GM12878 (cell line): Measurements from ENCODE around the gene TNK2. TPM values are rescaled to one million over a fixed set of nuclear protein-coding genes. Genes with fewer than 3 reads are reported as not detected.

Source experiments
- ATAC-seq: fragments of 200-7000 bp; cut with Tn5 transposase; 3 replicates; pipeline ENCODE4 v1.9.1; 2020; ENCODE audit warnings: mild to moderate bottlenecking, moderate library complexity
- BruUV-seq: library from RNA; stranded (reverse); fragments of 400-500 nt; replicated peaks from 2 replicates; lab custom pipeline; 2021; lab: Mats Ljungman, UMichigan
- CTCF ChIA-PET: fragments of 300-600 bp; sonication (Branson Sonifier 250); formaldehyde crosslinking; extraction: SDS; loops from one replicate; lab custom pipeline; 2021; ENCODE audit warnings: inconsistent platforms; lab: Yijun Ruan, JAX
- POLR2A ChIA-PET: fragments of 350-600 bp; formaldehyde crosslinking; extraction: SDS; loops from one replicate; lab custom pipeline; 2021; ENCODE audit warnings: inconsistent platforms; lab: Charles Lee
- RAD21 ChIA-PET: fragments of 300-600 bp; sonication (Branson Sonifier 250); formaldehyde crosslinking; loops from one replicate; lab custom pipeline; 2023; ENCODE audit warnings: antibody characterized with exemption; ENCODE audit not compliant: unreplicated experiment; lab: Charles Lee
- SMC1A ChIA-PET: fragments of 300-600 bp; sonication (Branson Sonifier 250); formaldehyde crosslinking; loops from one replicate; lab custom pipeline; 2023; ENCODE audit not compliant: unreplicated experiment, uncharacterized antibody; lab: Charles Lee
- DNase-seq: peaks from one replicate; pipeline ENCODE4 v3.0.0-alpha.2; 2011; ENCODE audit warnings: low read depth, low spot score
- FAIRE-seq: peaks from 3 replicates; lab custom pipeline; 2011; peaks lifted over from hg19 to GRCh38; lab: Jason Lieb, UNC
- H2AFZ ChIP-seq: 2 replicates; pipeline ENCODE4 v1.6.0; 2011; ENCODE audit warnings: low read depth, low read length, control low read depth; ENCODE audit not compliant: control insufficient read depth
- H3K27ac ChIP-seq: 2 replicates; pipeline ENCODE4 v1.5.1; 2011; ENCODE audit warnings: control low read depth; ENCODE audit not compliant: control insufficient read depth, insufficient read depth
- H3K27me3 ChIP-seq, 2 experiments: replicated peaks in 1 of 2; 2 replicates each; pipeline versions ENCODE4 v1.6.0 to v1.6.1; 2011; ENCODE audit warnings: low read length in 1 of 2; ENCODE audit not compliant: control insufficient read depth in 2 of 2, insufficient read depth in 2 of 2
- H3K36me3 ChIP-seq, 2 experiments: 2 replicates each; pipeline ENCODE4 v1.5.1; 2011; ENCODE audit warnings: low read length in 1 of 2; ENCODE audit not compliant: control insufficient read depth in 2 of 2, insufficient read depth in 2 of 2
- H3K4me1 ChIP-seq: 2 replicates; pipeline ENCODE4 v1.6.1; 2011; ENCODE audit warnings: mild to moderate bottlenecking, low read length, moderate library complexity, mixed read lengths; ENCODE audit not compliant: control insufficient read depth, insufficient read depth
- H3K4me2 ChIP-seq: 2 replicates; pipeline ENCODE4 v1.6.0; 2011; ENCODE audit warnings: control low read depth; ENCODE audit not compliant: control insufficient read depth, insufficient read depth
- H3K4me3 ChIP-seq: fragments of 200-600 bp; sonication (generic); 2 replicates; pipeline ENCODE4 v1.5.1; 2016
- H3K79me2 ChIP-seq: 2 replicates; pipeline ENCODE4 v1.6.0; 2011; ENCODE audit warnings: low read length; ENCODE audit not compliant: control insufficient read depth, insufficient read depth
- H3K9ac ChIP-seq: 2 replicates; pipeline ENCODE4 v1.8.0; 2011; ENCODE audit warnings: low read length, control low read depth, mixed read lengths; ENCODE audit not compliant: control insufficient read depth, insufficient read depth
- H3K9me3 ChIP-seq: replicated peaks from 3 replicates; pipeline ENCODE4 v1.5.1; 2011; ENCODE audit warnings: mild to moderate bottlenecking, low read length; ENCODE audit not compliant: control insufficient read depth, insufficient read depth
- H4K20me1 ChIP-seq: 2 replicates; pipeline ENCODE4 v1.6.0; 2011; ENCODE audit not compliant: control insufficient read depth, insufficient read depth
- ATF7 ChIP-seq: fragments of 450-650 bp; IDR thresholded peaks from 2 replicates; pipeline ENCODE4 v1.6.1; 2016; ENCODE audit warnings: low read depth, mild to moderate bottlenecking
- BCL11A ChIP-seq: IDR thresholded peaks from 2 replicates; pipeline ENCODE4 v1.6.1; 2011; ENCODE audit warnings: low read depth, low read length
- CBX5 ChIP-seq: sonication (generic); IDR thresholded peaks from 2 replicates; pipeline ENCODE4 v1.6.1; 2016; ENCODE audit warnings: low read depth, moderate library complexity, mild to moderate bottlenecking, inconsistent platforms
- SIX5 ChIP-seq: IDR thresholded peaks from 2 replicates; pipeline ENCODE4 v1.6.1; 2011; ENCODE audit warnings: mild to moderate bottlenecking, low read depth, low read length, moderate library complexity; ENCODE audit not compliant: severe bottlenecking
- STAT1 ChIP-seq: fragments of 450-650 bp; conservative IDR thresholded peaks from 2 replicates; pipeline ENCODE4 v1.6.1; 2014; ENCODE audit warnings: antibody characterized with exemption, mild to moderate bottlenecking
- TCF3 ChIP-seq: IDR thresholded peaks from 2 replicates; pipeline ENCODE4 v1.6.1; 2012; ENCODE audit warnings: low read depth, mild to moderate bottlenecking, low read length, borderline replicate concordance; ENCODE audit not compliant: insufficient read depth
- WGBS: methylation state at CpG from one replicate; pipeline ENCODE4 v1.1.6; 2016; ENCODE audit warnings: low lambda C conversion rate; ENCODE audit not compliant: insufficient replicate concordance, insufficient coverage; ENCODE audit errors: missing lambda C conversion rate; 5-methylcytosine and 5-hydroxymethylcytosine counted together
- in situ Hi-C: fragments of 300-500 bp; cut with MboI; formaldehyde crosslinking; loops from 9 replicates; pipeline ENCODE4 v1.14.3; 2018; ENCODE audit warnings: mixed read lengths
- intact Hi-C: fragments of 100-400 bp; cut with micrococcal nuclease; formaldehyde crosslinking; loops from one replicate; pipeline ENCODE4 v1.14.2; 2022; ENCODE audit not compliant: unreplicated experiment
- polyA plus RNA-seq, 11 experiments: library from polyadenylated mRNA; depleted of rRNA in 4 of 11; unstranded in 6 of 11; stranded (reverse) in 5 of 11; fragments of >200 nt; fragmentation: Nextera tagmentation in 4 of 11; fragmentation: Illumina TruSeq in 1 of 11; extraction: Ambion mirVana in 4 of 11; extraction: Trizol in 1 of 11; gene quantifications; 1 replicate in 1 of 11; 2 replicates in 10 of 11; pipeline versions ENCODE4 v1.2.1 to v1.2.3, GENCODE V29; 2011 to 2016; ENCODE audit warnings: inconsistent platforms in 2 of 11, missing spikeins in 2 of 11, low read depth in 1 of 11
- total RNA-seq, 4 experiments: library from RNA; depleted of rRNA in 3 of 4; stranded (reverse); fragments of >200 nt in 3 of 4; fragmentation: Illumina TruSeq in 1 of 4; extraction: Trizol in 1 of 4; gene quantifications; 2 replicates each; pipeline versions ENCODE4 v1.2.1 to v1.2.3, GENCODE V29; 2013 to 2021
- TF ChIP-seq, protein P1 (sequence below): IDR thresholded peaks from 2 replicates; pipeline ENCODE4 v1.6.1; 2012; ENCODE audit warnings: low read length, inconsistent platforms
- TF ChIP-seq, protein P2 (sequence below), 3 experiments: IDR thresholded peaks in 2 of 3; conservative IDR thresholded peaks in 1 of 3; 2 replicates each; pipeline ENCODE4 v1.5.1; 2011; ENCODE audit warnings: low read depth in 3 of 3, low read length in 3 of 3, mild to moderate bottlenecking in 3 of 3, control low read depth in 2 of 3, moderate library complexity in 2 of 3, inconsistent platforms in 1 of 3, mixed read lengths in 1 of 3; ENCODE audit not compliant: control insufficient read depth in 2 of 3, insufficient read depth in 1 of 3; ENCODE audit errors: extremely low read depth in 1 of 3

Gene TNK2
- total and polyA plus RNA-seq, 10 of the 15 experiments (the other 5 are each of a cell fraction or from before 2014, with no cell fraction given): 0.13 to 47.8 (median 10.8) TPM

DNA sequence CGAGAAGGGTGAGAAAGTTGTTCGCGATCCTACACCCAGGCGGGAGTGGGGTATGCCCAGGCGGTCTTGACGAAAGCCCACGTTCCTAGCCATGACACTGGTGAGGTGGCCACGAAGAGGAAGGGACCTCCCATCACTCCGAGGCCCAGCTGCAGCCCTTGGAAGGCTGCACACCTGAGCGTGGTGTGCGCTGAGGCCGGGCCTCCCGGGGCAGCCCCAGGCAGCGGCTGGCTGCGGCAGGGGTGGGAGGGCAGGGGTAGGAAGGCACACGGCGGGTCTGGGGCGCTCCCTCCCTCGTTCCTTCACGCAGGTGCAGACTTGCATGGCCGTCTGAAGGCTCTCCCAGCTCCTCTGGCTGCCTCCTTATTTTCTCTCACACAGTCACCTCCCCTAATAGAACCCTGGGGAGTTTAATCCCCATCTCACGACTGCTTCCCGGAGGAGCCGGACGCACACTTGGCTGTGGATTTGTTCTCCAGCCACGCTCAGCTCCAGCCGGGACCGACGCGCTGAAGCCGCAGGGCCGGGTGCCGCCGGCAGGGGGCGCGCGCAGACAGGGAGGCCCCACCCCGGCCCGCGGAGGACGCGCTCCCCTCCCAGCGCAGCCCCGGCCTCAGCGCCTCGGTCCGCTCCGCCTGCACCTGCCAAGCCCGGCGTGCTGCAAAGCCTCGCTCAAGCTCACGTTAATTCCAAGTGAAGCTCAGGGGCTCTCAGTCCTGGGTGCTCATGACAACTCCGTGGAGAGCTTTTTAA is 58.9 kb downstream of the TNK2 start:
- ChIA-PET POLR2A (no interaction called here), SMC1A (interaction anchor here (0.7 to 1.6 kb wide), 9 partner anchors 10 to 204 kb away, joined by 3 to 4 read pairs (median 3); no protein-coding TSS in a partner anchor), RAD21 (interaction anchor here (0.6 to 1.2 kb wide), 2 partner anchors 145 to 575 kb away, joined by 3 read pairs; no protein-coding TSS in a partner anchor), CTCF (interaction anchor here (1.1 to 3.3 kb wide), 13 partner anchors 8 to 578 kb away, joined by 3 to 16 read pairs (median 5); partner anchors contain the start of genes TNK2 and XXYLT1)
- no peak overlapping the region for H3K4me3 ChIP-seq
- no TSS peak for BruUV-seq
- 86% methylated on average over 50 of the region's 53 CpGs for WGBS
- no peaks in the 10 kb centered on the region for H3K36me3 ChIP-seq
- intact Hi-C loops: loop anchor here (2.0 to 10.0 kb wide), 4 partner anchors 197 to 575 kb away; partner anchors contain the start of gene XXYLT1
- H3K9me3 ChIP-seq: no peaks in the 10 kb centered on the region
- in situ Hi-C loops: loop anchor here (10.0 kb wide), 1 partner anchor 225 kb away; no protein-coding TSS in a partner anchor
- DNase-seq (no peak), ATAC-seq (no peak), FAIRE-seq (no peak)
- no peak overlapping the region for H2AFZ ChIP-seq
- no peaks in the 10 kb centered on the region for H3K79me2 ChIP-seq
- no peak overlapping the region for H3K27ac ChIP-seq
- no peaks in the 10 kb centered on the region for H3K27me3 ChIP-seq
- no peak overlapping the region for H3K4me2 ChIP-seq
- H4K20me1 ChIP-seq: no peaks in the 10 kb centered on the region
- no peak overlapping the region for H3K9ac ChIP-seq
- no peak for TF ChIP-seq SIX5
- TF ChIP-seq CBX5: no peak
- no peak for TF ChIP-seq BCL11A
- no peak for TF ChIP-seq ATF7
- TF ChIP-seq, protein P1, sequence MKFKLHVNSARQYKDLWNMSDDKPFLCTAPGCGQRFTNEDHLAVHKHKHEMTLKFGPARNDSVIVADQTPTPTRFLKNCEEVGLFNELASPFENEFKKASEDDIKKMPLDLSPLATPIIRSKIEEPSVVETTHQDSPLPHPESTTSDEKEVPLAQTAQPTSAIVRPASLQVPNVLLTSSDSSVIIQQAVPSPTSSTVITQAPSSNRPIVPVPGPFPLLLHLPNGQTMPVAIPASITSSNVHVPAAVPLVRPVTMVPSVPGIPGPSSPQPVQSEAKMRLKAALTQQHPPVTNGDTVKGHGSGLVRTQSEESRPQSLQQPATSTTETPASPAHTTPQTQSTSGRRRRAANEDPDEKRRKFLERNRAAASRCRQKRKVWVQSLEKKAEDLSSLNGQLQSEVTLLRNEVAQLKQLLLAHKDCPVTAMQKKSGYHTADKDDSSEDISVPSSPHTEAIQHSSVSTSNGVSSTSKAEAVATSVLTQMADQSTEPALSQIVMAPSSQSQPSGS: no peak
- TF ChIP-seq STAT1: no peak
- TF ChIP-seq TCF3: no peak
- TF ChIP-seq, protein P2, sequence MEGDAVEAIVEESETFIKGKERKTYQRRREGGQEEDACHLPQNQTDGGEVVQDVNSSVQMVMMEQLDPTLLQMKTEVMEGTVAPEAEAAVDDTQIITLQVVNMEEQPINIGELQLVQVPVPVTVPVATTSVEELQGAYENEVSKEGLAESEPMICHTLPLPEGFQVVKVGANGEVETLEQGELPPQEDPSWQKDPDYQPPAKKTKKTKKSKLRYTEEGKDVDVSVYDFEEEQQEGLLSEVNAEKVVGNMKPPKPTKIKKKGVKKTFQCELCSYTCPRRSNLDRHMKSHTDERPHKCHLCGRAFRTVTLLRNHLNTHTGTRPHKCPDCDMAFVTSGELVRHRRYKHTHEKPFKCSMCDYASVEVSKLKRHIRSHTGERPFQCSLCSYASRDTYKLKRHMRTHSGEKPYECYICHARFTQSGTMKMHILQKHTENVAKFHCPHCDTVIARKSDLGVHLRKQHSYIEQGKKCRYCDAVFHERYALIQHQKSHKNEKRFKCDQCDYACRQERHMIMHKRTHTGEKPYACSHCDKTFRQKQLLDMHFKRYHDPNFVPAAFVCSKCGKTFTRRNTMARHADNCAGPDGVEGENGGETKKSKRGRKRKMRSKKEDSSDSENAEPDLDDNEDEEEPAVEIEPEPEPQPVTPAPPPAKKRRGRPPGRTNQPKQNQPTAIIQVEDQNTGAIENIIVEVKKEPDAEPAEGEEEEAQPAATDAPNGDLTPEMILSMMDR (IDR thresholded peaks at IDR 0.05 in 2 of 3, conservative IDR thresholded peaks at IDR 0.05 in 1 of 3; ENCODE audit: control insufficient read depth in 2 of 3, extremely low read depth in 1 of 3, insufficient read depth in 1 of 3, low read depth in 3 of 3, low read length in 3 of 3): 0 out of 6 replicates have a peak, but pooled peaks of 1 of the 3 experiments have one; percentile 8
- H3K4me1 ChIP-seq: peaks cover 3% of the 10 kb centered on the region; the same call in 1 of the 2 replicates
